HG03095 (cell line): ENCODE data around the gene SRGAP2C.
"Not testable (repeated sequence)": the region's sequence is repeated elsewhere in the genome, so short reads cannot be mapped to it uniquely, and the experiment has no call there.

ENCODE experiments used
- ATAC-seq: cut with Tn5 transposase; IDR thresholded peaks from one replicate; pipeline ENCODE4 v1.9.1; 2021; ENCODE audit warnings: moderate library complexity; ENCODE audit not compliant: unreplicated experiment

The SRGAP2C gene

DNA sequence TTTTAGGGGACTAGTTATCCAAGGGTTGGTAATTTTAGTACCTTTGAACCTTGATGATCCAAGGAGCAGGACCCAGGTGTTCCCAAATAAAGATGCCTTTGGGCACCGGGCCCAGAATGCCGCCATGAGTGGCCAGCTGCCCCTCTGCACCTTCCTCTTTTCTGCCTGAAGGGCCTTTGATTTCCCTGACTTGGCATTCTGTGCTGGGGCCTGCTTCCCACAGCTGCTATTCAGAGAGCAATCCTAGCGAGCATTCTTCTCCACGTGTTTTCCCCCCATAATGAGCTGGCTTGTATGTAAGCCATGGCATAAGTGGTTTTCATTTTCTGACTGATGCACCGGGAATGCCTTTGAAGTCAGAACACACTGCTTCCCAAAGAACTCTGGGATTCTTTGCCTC, 184.1 kb downstream of the SRGAP2C start:
- ATAC-seq = not testable (repeated sequence)

DNA sequence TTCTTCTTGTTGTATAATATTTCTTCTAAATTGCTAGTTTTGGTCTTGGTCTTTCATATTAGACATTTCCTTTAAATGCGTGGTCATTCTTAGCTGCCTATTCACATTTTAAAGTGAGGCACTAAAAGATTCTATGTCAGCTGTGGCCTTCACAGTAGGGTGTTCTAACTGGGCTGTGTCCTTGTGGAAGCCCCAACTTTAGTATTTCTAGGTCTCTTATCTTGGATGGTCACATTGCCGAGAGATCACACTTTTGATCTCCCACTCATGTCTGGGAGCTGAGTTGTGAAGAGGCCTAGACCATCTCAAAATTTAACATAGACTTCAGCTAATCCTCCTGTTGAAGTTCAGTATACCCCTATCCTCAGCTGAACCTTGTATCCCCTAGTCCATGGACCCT, 185.2 kb downstream of the SRGAP2C start:
- ATAC-seq = not testable (repeated sequence)

DNA sequence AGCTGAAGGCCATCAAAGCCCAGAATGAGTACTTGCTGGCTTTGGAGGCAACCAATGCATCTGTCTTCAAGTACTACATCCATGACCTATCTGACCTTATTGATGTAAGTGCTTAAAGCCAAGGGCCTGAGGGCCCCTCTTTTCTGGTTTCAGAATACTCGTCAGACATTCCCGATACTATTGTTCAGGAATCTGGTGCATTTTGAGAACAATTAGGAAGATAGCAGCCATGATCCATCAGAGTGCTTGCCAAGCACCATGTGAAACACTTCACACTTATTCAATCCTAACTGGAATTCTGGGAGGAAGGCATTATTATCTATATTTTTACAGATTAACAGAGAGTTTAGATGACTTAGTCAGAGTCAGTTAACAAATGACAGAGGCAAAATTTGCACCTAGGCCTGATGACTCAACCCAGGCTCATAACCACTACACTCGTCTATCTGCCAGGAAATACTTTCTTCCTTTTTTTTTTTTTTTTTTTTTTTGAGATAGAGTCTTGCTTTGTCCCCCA, 190.1 kb downstream of the SRGAP2C start:
- ATAC-seq = not testable (repeated sequence)

DNA sequence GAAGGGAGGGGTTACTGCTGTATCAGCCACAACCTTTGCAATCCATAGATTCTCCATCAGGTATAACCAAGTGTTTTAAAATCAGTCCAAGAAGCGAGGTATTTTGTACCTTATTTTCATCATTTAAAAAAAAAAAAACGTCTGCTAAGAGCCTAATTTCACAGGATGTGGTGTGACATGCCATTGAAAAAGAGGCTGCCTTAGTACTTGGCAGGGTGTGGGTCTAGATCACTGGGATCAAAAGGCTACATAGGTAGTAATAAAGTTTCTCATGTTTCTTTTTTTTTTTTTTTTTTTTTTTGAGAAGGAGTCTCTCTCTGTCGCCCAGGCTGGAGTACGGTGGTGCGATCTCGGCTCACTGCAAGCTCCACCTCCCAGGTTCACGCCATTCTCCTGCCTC, 192.2 kb downstream of the SRGAP2C start:
- not testable (repeated sequence) for ATAC-seq

DNA sequence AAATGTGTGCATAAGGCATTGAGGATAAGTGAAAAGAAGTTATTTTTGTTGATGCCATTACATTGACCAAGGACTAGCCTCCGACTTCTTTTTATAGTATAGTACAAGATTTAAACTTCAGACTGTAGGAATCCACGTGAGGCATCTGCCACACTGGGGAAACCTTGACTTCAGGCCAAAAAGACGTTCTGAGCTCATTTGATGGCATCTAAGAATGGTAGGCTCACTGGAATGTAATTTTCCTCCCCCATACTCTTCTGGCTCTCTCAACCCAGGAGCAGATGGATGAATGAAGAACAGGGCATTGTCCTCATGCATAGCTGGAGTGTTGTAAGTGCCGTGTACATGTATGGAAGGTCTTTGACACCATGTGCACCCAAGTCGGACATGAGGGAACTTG, 194.0 kb downstream of the SRGAP2C start:
- not testable (repeated sequence) for ATAC-seq

DNA sequence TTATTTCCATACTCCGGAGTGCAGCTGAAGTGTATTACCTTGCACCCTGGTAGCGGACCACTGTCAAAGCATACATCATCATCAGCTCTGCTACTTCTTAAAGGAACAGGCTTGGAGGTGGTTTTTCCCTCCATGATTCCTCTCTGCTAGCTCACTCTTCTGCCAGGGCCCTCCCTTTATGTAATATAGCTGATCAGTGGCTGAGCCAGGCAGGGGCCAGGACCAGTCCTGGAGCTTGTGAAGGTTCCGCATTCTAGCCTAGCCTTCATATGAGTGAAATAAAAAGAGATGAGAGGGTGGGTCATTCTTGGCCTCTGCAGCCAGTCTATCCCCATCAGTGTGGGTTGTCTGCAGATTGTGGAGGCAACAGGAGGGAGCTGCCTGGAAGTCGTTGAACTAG, 200.0 kb downstream of the SRGAP2C start:
- ATAC-seq = not testable (repeated sequence)

DNA sequence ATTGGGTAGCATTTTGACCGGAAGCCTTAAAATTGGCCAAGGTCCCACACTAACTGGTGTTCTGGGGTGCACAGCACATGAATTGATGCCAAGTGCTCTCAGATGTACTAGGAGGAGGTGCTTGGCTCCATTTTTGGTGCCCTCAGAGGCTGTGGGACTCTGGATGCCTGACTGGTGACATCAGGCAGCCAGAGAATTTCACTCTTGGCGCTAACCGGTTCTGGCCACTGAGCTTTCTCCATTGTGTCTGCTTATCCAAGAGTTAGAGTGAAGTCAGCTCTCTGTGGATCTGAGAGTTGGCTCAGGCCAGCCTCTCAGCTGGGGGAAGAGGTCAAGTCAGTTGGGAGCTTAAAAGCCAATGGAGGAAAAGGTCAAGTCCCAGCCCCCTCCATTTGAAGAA, 200.4 kb downstream of the SRGAP2C start:
- ATAC-seq = not testable (repeated sequence)

DNA sequence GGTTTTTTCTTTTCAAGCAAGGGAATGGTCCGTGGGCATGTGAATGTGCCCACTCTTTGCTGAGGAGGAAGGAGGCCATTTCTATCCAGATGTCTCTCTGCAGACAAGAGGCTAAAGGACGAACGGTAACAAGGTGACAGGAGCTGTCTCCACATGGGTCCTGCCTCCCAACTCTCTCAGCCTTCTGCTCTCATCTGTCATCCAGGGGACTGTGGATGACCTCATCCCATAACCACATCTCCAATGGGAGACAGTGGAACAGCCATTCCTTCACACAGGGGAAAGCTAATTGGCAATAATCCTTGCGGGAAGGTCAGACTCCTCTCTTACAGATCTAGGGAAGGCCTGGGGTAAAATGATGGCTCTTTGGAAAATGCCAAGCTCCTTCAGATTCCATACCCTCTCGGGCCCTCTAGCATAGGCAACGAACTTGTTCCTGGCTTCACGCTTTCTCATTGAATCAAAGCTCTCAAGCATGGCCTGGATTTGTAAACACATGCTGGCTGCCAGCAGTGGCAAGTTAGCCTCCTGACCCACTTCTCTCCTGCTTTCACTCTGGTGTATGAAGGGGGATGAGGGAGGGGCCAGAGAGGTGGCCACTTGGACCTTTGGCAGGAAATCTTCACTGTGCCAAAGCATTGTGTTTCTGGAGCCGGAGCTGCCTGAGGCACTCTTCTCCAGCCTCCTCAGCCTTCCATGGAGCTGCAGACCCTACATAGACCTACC, 201.0 kb downstream of the SRGAP2C start:
- not testable (repeated sequence) for ATAC-seq

DNA sequence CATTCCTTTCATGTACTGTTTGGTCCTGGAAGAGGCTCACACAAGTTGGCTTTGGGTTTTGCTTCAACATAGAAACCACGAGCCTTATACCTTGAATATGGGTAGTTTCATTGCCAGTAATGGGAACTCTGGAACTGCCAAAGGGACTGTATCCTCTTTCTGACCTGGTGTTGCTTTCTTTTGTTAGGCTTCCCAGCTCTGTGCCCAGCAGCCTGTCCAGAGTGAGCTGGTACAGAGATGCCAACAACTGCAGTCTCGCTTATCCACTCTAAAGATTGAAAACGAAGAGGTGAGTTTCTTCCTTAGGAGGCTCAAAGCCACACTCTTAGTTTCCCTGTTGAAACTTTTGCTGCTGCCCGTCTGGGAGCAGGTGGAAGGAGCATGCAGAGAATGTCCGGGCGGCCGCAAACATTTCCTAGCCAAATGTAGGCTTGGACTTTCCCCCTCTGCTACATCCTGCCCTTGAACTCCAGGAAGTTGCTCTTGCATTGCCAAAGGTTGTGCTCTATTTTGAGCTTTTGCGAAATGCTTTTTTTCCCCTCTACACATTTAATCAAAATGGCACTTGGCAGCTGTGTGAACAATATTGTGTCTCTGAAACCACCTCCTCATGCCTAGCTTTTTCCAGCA, 201.7 kb downstream of the SRGAP2C start:
- ATAC-seq = not testable (repeated sequence)

DNA sequence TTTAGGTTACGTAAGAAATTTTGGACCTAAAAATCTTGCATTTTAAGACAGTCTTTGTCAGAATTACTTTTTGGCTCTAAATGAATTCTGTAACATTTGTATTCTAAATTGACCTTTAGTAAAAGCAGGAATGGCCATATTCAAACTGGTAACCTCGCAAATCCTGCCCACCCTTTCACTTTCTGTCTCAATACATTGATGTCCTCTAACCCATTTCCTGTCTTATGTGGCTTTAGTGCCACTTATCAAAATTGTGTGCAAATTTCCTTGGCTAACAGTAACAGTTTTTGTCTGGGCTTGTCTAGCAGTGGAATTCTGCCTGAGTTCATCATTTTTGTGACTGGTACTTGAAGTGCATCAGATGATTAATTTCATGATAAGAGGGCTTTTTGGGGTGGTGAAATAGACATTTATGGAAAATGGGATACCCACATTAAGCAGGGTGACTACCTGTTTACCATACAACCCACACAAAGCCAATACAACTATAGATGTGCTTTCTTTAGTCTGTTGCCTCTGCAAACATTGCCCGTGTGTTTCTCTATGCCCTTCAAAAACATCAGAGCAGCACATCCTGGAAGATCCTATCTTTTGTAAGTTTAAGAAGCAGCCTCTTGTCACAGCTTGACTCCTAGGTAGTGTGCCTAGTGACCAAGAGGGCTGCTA, 205.3 kb downstream of the SRGAP2C start:
- ATAC-seq = not testable (repeated sequence)

DNA sequence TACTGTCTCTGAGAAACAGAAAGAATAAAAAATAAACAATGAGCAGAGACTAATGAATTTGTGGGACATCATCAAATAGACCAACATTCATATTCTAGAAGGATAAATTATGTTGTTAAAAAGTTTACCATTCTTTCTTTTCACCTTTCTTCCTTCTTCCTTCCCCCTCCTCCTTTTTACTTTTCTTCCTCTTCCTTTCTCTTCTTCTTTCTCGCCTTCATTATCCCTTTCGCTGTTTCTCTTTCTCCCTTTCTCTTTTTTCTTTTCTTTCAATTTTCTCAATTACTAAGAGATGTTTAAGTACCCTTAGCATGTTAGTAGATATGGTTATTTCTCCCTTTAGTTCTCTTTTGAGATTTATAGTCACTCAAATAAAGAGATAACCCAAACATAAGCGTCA, 207.4 kb downstream of the SRGAP2C start:
- not testable (repeated sequence) for ATAC-seq

DNA sequence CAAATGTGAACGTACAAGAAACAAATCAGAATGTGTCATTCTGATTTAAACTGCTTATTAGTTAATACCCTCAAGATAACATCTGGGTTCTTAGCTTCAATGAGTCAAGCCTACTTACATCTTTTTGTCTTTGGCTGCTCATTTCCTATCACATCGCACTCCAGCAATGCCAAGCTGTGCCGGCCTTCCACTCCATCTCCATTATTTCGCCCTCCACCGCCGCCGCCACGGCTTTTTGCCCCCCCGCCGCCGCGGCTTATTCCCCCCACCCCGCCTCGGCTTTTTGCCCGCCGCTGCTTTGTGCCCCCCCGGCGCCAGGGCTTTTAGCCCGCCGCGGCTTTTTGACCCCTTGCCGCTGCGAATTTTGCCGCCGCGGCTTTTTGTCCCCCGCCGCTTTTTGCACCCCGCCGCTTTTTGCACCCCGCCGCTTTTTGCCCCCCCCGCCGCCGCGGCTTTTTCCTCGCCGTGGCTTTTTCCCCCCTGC, 211.0 kb downstream of the SRGAP2C start:
- ATAC-seq = not testable (repeated sequence)

DNA sequence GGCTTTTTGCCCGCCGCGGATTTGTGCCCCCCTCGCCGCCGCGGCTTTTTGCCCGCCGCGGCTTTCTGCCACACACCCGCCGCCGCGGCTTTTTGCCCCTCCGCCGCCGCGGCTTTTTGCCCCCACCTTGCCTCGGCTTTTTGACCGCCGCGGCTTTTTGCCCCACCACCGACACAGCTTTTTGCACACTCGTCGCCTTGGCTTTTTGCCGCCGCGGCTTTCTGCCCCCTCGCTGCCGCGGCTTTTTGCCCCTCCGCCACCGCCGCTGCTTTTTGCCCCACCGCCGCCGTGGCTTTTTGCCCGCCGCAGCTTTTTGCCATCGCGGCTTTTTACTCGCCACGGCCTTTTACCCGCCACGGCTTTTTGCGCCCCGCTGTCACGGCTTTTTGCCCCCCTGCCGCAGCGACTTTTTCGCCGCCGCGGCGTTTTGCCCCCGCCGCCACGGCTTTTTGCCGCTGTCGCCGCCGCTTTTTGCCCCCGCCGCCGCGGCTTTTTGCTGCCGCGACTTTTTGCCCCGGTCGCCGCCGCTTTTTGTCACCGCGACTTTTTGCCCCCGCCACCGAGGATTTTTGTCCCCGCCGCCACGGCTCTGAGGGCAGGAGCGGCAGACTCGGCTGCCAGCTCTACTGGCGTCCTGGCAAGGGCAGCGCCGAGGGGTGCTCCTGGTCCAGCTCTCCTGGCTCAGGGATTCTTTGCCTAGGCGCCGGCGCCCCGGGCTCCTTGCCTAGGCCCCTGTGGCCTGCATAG, 211.7 kb downstream of the SRGAP2C start:
- not testable (repeated sequence) for ATAC-seq

DNA sequence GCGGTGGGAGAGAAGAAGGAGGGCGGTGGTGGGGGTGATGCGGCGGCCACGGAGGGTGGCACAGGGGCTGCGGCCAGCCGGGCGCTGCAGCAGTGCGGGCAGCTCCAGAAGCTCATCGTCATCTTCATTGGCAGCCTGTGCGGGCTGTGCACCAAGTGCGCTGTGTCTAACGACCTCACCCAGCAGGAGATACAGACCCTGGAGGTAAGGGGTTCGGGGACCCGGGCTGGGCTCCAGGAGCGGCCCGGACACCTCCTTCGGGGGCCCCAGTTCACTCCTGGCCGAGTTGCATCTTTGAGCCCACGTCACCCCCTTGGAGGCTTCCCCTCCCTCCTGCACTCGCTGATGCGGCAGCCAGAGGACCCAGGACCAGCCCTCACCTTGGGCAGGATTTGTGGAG, 212.3 kb downstream of the SRGAP2C start:
- ATAC-seq = not testable (repeated sequence)

DNA sequence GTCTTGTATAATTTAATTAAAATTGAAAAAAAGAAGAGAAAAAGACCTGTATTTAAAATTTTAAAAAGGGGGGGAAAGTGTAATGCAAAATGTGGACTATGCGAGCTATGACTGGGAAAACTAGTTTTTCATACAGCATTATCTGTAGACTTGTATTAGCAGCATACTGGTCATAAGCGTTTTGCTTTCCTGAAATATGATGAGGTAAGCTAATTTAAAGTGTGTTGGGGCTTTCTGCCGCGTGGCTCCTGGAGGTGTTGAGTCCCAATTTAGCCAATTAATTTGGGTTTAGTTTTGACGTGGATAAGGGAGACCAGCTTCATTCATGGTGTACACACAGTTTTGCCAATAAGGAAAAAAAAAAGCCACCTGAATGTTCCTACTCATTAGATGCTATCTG, 214.4 kb downstream of the SRGAP2C start:
- not testable (repeated sequence) for ATAC-seq

DNA sequence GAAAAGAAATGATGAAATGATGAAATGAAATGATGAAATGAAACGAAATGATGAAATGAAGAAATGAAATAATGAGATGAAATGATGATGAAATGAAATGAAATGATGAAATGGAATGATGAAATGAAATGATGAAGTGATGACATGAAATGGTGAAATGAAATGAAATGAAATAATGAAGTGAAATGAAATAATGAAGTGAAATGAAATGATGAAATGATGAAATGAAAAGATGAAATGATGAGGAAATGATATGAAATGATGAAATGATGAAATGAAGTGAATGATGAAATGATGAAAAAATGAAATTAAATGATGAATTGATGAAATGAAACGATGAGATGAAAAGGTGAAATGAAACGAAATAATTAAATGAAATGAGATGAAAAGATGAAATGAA, 215.3 kb downstream of the SRGAP2C start:
- not testable (repeated sequence) for ATAC-seq

DNA sequence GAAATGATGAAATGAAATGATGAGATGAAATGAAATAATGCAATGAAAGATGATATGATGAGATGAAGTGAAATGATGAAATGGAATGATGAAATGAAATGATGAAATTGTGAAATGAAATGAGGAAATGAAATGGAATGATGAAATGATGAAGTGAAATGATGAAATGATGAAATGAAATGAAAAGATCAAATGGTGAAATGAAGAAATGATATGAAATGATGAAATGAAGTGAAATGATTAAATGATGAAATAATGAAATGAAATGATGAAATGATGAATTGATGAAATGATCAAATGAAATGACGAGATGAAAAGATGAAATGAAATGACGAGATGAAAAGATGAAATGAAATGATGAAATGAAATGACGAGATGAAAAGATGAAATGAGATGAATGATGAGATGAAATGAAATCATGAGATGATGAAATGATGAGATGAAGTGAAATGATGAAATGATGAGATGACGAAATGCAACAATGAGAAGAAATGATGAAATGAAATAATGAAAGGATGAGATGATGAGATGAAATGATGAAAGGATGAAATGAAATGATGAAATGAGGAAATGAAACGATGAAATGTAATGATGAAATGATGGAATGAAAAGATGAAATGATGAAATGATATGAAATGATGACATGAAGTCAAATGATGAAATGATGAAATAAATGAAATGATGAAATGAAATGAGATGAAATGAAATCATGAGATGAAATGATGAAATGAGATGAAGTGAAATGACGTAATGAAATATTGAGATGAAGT, 216.0 kb downstream of the SRGAP2C start:
- not testable (repeated sequence) for ATAC-seq

DNA sequence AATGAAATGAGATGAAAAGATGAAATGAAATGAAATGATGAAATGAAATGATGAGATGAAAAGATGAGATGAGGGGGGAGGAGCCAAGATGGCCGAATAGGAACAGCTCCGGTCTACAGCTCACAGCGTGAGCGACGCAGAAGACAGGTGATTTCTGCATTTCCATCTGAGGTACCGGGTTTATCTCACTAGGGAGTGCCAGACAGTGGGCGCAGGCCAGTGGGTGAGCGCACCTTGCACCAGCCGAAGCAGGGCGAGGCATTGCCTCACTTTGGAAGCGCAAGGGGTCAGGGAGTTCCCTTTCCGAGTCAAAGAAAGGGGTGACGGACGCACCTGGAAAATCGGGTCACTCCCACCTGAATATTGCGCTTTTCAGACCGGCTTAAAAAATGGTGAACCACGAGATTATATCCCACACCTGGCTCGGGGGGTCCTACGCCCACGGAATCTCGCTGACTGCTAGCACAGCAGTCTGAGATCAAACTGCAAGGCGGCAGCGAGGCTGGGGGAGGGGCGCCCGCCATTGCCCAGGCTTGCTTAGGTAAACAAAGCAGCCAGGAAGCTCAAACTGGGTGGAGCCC, 216.7 kb downstream of the SRGAP2C start:
- ATAC-seq = not testable (repeated sequence)

DNA sequence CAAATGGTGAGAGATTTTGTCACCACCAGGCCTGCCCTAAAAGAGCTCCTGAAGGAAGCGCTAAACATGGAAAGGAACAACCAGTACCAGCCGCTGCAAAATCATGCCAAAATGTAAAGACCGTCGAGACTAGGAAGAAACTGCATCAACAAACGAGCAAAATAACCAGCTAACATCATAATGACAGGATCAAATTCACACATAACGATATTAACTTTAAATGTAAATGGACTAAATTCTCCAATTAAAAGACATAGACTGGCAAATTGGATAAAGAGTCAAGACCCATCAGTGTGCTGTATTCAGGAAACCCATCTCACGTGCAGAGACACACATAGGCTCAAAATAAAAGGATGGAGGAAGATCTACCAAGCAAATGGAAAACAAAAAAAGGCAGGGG, 218.5 kb downstream of the SRGAP2C start:
- not testable (repeated sequence) for ATAC-seq

DNA sequence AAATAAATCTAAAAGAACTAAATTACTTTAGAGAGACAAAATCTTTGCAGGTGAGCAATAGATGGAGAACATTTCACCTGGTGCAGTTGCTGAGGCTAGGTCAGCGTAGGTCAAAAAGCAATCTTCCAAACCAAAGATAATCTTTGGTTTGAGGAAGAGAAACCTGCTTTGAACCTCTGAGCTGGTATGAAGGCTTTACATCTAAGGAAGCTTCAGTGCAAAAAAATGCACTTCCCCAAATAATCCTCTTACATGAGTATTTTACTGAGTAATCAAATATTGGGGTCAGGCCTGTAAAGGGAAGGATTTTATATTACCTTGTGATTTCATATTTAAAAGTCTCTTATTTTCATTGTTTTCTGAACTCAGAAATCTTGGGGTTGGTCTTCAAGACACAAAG, 223.6 kb downstream of the SRGAP2C start:
- no peak for ATAC-seq
